ACHN (cell line): ENCODE data around the gene MAGI1.

Source experiments
- DNase-seq: peaks from one replicate; pipeline ENCODE4 v3.0.0-alpha.2; 2015
- in situ Hi-C: cut with HindIII; loops from 2 replicates; pipeline ENCODE4 v1.10.0; 2017; ENCODE audit warnings: low sequenced_read_pairs, low pct_ligation_motif_present, low pct_unique_long_range_greater_than_20kb

MAGI1 gene

GRCh38 chr3:65658401-65658800 lies 380.3 kb downstream of the MAGI1 start:
- in situ Hi-C loops = no loop called here
- no peak for DNase-seq

GRCh38 chr3:65655061-65655460 lies 383.7 kb downstream of the MAGI1 start:
- DNase-seq = no peak
- in situ Hi-C loops = no loop called here

GRCh38 chr3:65653731-65654130 lies 385.0 kb downstream of the MAGI1 start:
- no peak for DNase-seq
- in situ Hi-C loops = no loop called here

GRCh38 chr3:65650247-65650646 lies 388.5 kb downstream of the MAGI1 start:
- no peak for DNase-seq
- in situ Hi-C loops = no loop called here

- DNase-seq = no peak
- in situ Hi-C loops = no loop called here
Measured at GRCh38 chr3:65647369-65647768, 391.3 kb downstream of the MAGI1 start.

GRCh38 chr3:65642883-65643282 lies 395.8 kb downstream of the MAGI1 start:
- in situ Hi-C loops = no loop called here
- no peak for DNase-seq

- no peak for DNase-seq
- in situ Hi-C loops = no loop called here
Measured at GRCh38 chr3:65641777-65642176, 396.9 kb downstream of the MAGI1 start.

GRCh38 chr3:65641045-65641444 lies 397.7 kb downstream of the MAGI1 start:
- DNase-seq = no peak
- in situ Hi-C loops = no loop called here

- DNase-seq = no peak
- in situ Hi-C loops = no loop called here
Measured at GRCh38 chr3:65639444-65639843, 399.3 kb downstream of the MAGI1 start.

- in situ Hi-C loops = no loop called here
- no peak for DNase-seq
Measured at GRCh38 chr3:65638301-65638700, 400.4 kb downstream of the MAGI1 start.

- no peak for DNase-seq
- in situ Hi-C loops = no loop called here
Measured at GRCh38 chr3:65636326-65636725, 402.4 kb downstream of the MAGI1 start.

- no peak for DNase-seq
- in situ Hi-C loops = no loop called here
Measured at GRCh38 chr3:65635657-65636056, 403.1 kb downstream of the MAGI1 start.

- in situ Hi-C loops = no loop called here
- no peak for DNase-seq
Measured at GRCh38 chr3:65633018-65633638, 405.6 kb downstream of the MAGI1 start.

- no peak for DNase-seq
- in situ Hi-C loops = no loop called here
Measured at GRCh38 chr3:65632414-65632813, 406.3 kb downstream of the MAGI1 start.

GRCh38 chr3:65628978-65629377 lies 409.7 kb downstream of the MAGI1 start:
- no peak for DNase-seq
- in situ Hi-C loops = no loop called here

GRCh38 chr3:65627062-65627461 lies 411.7 kb downstream of the MAGI1 start:
- DNase-seq = no peak
- in situ Hi-C loops = no loop called here

GRCh38 chr3:65625305-65625704 lies 413.4 kb downstream of the MAGI1 start:
- no peak for DNase-seq
- in situ Hi-C loops = no loop called here

GRCh38 chr3:65623362-65623761 lies 415.4 kb downstream of the MAGI1 start:
- in situ Hi-C loops = no loop called here
- DNase-seq = no peak

- in situ Hi-C loops = no loop called here
- DNase-seq = no peak
Measured at GRCh38 chr3:65619888-65620287, 418.8 kb downstream of the MAGI1 start.

GRCh38 chr3:65619451-65619881 lies 419.3 kb downstream of the MAGI1 start:
- in situ Hi-C loops = no loop called here
- no peak for DNase-seq

- in situ Hi-C loops = no loop called here
- no peak for DNase-seq
Measured at GRCh38 chr3:65618599-65618998, 420.1 kb downstream of the MAGI1 start.
